K562 (cell line): ENCODE data around the gene CARD10. TPM values are rescaled to one million over a fixed set of nuclear protein-coding genes. Genes with fewer than 3 reads are reported as not detected.

Source experiments
- ATAC-seq: fragments of 200-7000 bp; cut with Tn5 transposase; 3 replicates; pipeline ENCODE4 v1.9.1; 2020; ENCODE audit warnings: moderate library complexity
- BruUV-seq: library from RNA; stranded (reverse); fragments of 400-500 nt; replicated peaks from 2 replicates; lab custom pipeline; 2021; lab: Mats Ljungman, UMichigan
- CTCF ChIA-PET: fragments of 300-600 bp; formaldehyde crosslinking; extraction: SDS; loops from one replicate; lab custom pipeline; 2021; ENCODE audit warnings: low intra/inter-chr PET ratio; lab: Yijun Ruan, JAX
- POLR2A ChIA-PET: fragments of 300-600, 350-650 bp; sonication (Branson Sonifier 250); formaldehyde crosslinking; extraction: SDS; loops from one replicate; lab custom pipeline; 2021; ENCODE audit warnings: antibody characterized with exemption, inconsistent platforms; lab: Yijun Ruan, JAX
- DNase-seq, 4 experiments: peaks; one replicate each; pipeline versions ENCODE4 v3.0.0 to v3.0.0-alpha.2; 2011 to 2018; ENCODE audit warnings: low spot score in 3 of 4, mixed read lengths in 3 of 4; ENCODE audit errors: extremely low read depth in 1 of 4
- FAIRE-seq: peaks from 2 replicates; lab custom pipeline; 2011; peaks lifted over from hg19 to GRCh38; lab: Jason Lieb, UNC
- H2AFZ ChIP-seq: 2 replicates; pipeline ENCODE4 v1.6.0; 2011; ENCODE audit warnings: low read depth, low read length, control low read depth, inconsistent platforms
- H3K27ac ChIP-seq: fragments of 200-600 bp; 3 replicates; pipeline ENCODE4 v1.8.0; 2011; ENCODE audit warnings: low read depth, mild to moderate bottlenecking, control low read depth, inconsistent platforms, low read length, moderate library complexity, mixed read lengths; ENCODE audit errors: extremely low read depth
- H3K27me3 ChIP-seq, 2 experiments: fragments of 300-600 bp in 1 of 2; 2 replicates in 1 of 2; 3 replicates in 1 of 2; pipeline versions ENCODE4 v1.6.0 to v1.8.0; 2011; ENCODE audit warnings: inconsistent platforms in 2 of 2, low read length in 2 of 2, mild to moderate bottlenecking in 1 of 2, mixed read lengths in 1 of 2, moderate library complexity in 1 of 2; ENCODE audit not compliant: control insufficient read depth in 2 of 2, insufficient read depth in 2 of 2
- H3K36me3 ChIP-seq: fragments of 300-600 bp; 3 replicates; pipeline ENCODE4 v1.8.0; 2011; ENCODE audit warnings: mild to moderate bottlenecking, low read length, inconsistent platforms; ENCODE audit not compliant: control insufficient read depth, insufficient read depth
- H3K4me1 ChIP-seq, 2 experiments: fragments of 200-600 bp in 1 of 2; replicated peaks in 1 of 2; 2 replicates in 1 of 2; 3 replicates in 1 of 2; pipeline versions ENCODE4 v1.5.1 to v1.8.0; 2011; ENCODE audit warnings: inconsistent platforms in 2 of 2, low read length in 2 of 2, mild to moderate bottlenecking in 1 of 2, mixed read lengths in 1 of 2, moderate library complexity in 1 of 2; ENCODE audit not compliant: control insufficient read depth in 2 of 2, insufficient read depth in 2 of 2
- H3K4me2 ChIP-seq: 2 replicates; pipeline ENCODE4 v1.6.1; 2011; ENCODE audit warnings: low read length, control low read depth, inconsistent platforms, mixed read lengths; ENCODE audit not compliant: insufficient read depth
- H3K4me3 ChIP-seq: fragments of 200-600 bp; sonication (generic), shearing (Covaris generic); 2 replicates; pipeline ENCODE4 v1.5.1; 2016; ENCODE audit warnings: control low read depth, inconsistent platforms
- H3K79me2 ChIP-seq: fragments of 200-600 bp; 3 replicates; pipeline ENCODE4 v1.8.0; 2011; ENCODE audit warnings: low read length, inconsistent platforms; ENCODE audit not compliant: control insufficient read depth, insufficient read depth
- H3K9ac ChIP-seq, 2 experiments: 2 replicates each; pipeline versions ENCODE4 v1.6.0 to v1.6.1; 2011; ENCODE audit warnings: low read depth in 2 of 2, low read length in 2 of 2, control low read depth in 1 of 2, inconsistent platforms in 1 of 2, mild to moderate bottlenecking in 1 of 2, mixed read lengths in 1 of 2; ENCODE audit not compliant: insufficient read depth in 1 of 2
- H3K9me1 ChIP-seq: one replicate; pipeline ENCODE4 v1.6.0; 2011; ENCODE audit warnings: inconsistent platforms, mild to moderate bottlenecking, low read length, moderate library complexity; ENCODE audit not compliant: control insufficient read depth, insufficient read depth
- H3K9me3 ChIP-seq: replicated peaks from 2 replicates; pipeline ENCODE4 v1.5.1; 2011; ENCODE audit warnings: low read depth, low read length, inconsistent platforms; ENCODE audit not compliant: control insufficient read depth, insufficient read depth
- H4K20me1 ChIP-seq: replicated peaks from 2 replicates; pipeline ENCODE4 v1.6.1; 2011; ENCODE audit warnings: low read length, inconsistent platforms, mixed read lengths; ENCODE audit not compliant: control insufficient read depth, insufficient read depth
- CLOCK ChIP-seq: fragments of 250-450 bp; sonication (Bioruptor Pico); IDR thresholded peaks from 2 replicates; pipeline ENCODE4 v1.4.0; 2020; ENCODE audit warnings: mild to moderate bottlenecking, moderate library complexity, borderline replicate concordance
- L3MBTL2 ChIP-seq: fragments of 450-650 bp; IDR thresholded peaks from 2 replicates; pipeline ENCODE4 v1.6.1; 2016; ENCODE audit warnings: mild to moderate bottlenecking, moderate library complexity
- NCOR1 ChIP-seq: fragments of 450-650 bp; IDR thresholded peaks from 2 replicates; pipeline ENCODE4 v1.6.1; 2016; ENCODE audit warnings: mild to moderate bottlenecking, moderate library complexity
- NFE2L1 ChIP-seq: fragments of 450-650 bp; IDR thresholded peaks from 2 replicates; pipeline ENCODE4 v1.6.1; 2016; ENCODE audit warnings: missing genetic modification characterization, low read depth, mild to moderate bottlenecking, missing compliant biosample characterization, moderate library complexity, borderline replicate concordance
- NFYB ChIP-seq: IDR thresholded peaks from 2 replicates; pipeline ENCODE4 v1.6.1; 2011; ENCODE audit warnings: mild to moderate bottlenecking, moderate library complexity; ENCODE audit not compliant: insufficient read length; ENCODE audit errors: extremely low read depth
- POLR2AphosphoS5 ChIP-seq: IDR thresholded peaks from 2 replicates; pipeline ENCODE4 v1.6.1; 2011; ENCODE audit warnings: mild to moderate bottlenecking, low read depth, low read length, moderate library complexity; ENCODE audit not compliant: control insufficient read depth, insufficient read depth
- SOX6 ChIP-seq: fragments of 450-650 bp; IDR thresholded peaks from 2 replicates; pipeline ENCODE4 v1.6.1; 2014; ENCODE audit warnings: mild to moderate bottlenecking
- ZBTB7A ChIP-seq: IDR thresholded peaks from 2 replicates; pipeline ENCODE4 v1.6.1; 2011; ENCODE audit warnings: low read depth, mild to moderate bottlenecking, low read length, moderate library complexity, borderline replicate concordance; ENCODE audit not compliant: control insufficient read depth
- ZNF12 ChIP-seq: sonication (generic); formaldehyde crosslinking; IDR thresholded peaks from 2 replicates; pipeline ENCODE4 v1.4.0; 2020; ENCODE audit warnings: mild to moderate bottlenecking, missing genetic modification reagents
- ZNF436 ChIP-seq: fragments of 250-450, 450-650 bp; sonication (Bioruptor Pico); formaldehyde crosslinking; IDR thresholded peaks from 2 replicates; pipeline ENCODE4 v1.7.0; 2020; ENCODE audit warnings: mild to moderate bottlenecking
- WGBS: fragments of 100-300 bp; shearing (Covaris generic); methylation state at CpG from one replicate; pipeline ENCODE4 v1.1.6; 2016; ENCODE audit warnings: low coverage, mixed read lengths; ENCODE audit not compliant: insufficient coverage; ENCODE audit errors: missing lambda C conversion rate; 5-methylcytosine and 5-hydroxymethylcytosine counted together
- in situ Hi-C: fragments of 300-500 bp; cut with MboI; formaldehyde crosslinking; loops from 4 replicates; pipeline ENCODE4 v1.15.0; 2018; ENCODE audit warnings: inconsistent platforms, mixed read lengths
- intact Hi-C: fragments of 100-400 bp; cut with micrococcal nuclease; formaldehyde crosslinking; loops from 2 replicates; pipeline ENCODE4 v1.14.2; 2022
- polyA plus RNA-seq, 8 experiments: library from polyadenylated mRNA; depleted of rRNA in 4 of 8; stranded (reverse) in 5 of 8; unstranded in 3 of 8; fragments of >200 nt; fragmentation: Nextera tagmentation in 2 of 8; fragmentation: Illumina TruSeq in 1 of 8; extraction: Ambion mirVana in 2 of 8; extraction: Trizol in 1 of 8; gene quantifications; 2 replicates each; pipeline versions ENCODE4 v1.2.1 to v1.2.3, GENCODE V29; 2011 to 2014; ENCODE audit warnings: inconsistent platforms in 1 of 8, missing spikeins in 1 of 8
- total RNA-seq, 7 experiments: library from RNA; depleted of rRNA in 6 of 7; stranded (reverse); fragments of >200 nt in 6 of 7; fragmentation: Illumina TruSeq in 2 of 7; extraction: Trizol in 2 of 7; gene quantifications; 2 replicates each; pipeline versions ENCODE4 v1.2.1 to v1.2.3, GENCODE V29; 2011 to 2021; ENCODE audit warnings: low replicate concordance in 1 of 7
- TF ChIP-seq, protein P1 (sequence below): sonication (generic); formaldehyde crosslinking; IDR thresholded peaks from 2 replicates; pipeline ENCODE4 v1.8.0; 2023; ENCODE audit warnings: mild to moderate bottlenecking, missing genetic modification reagents
- TF ChIP-seq, protein P2 (sequence below): fragments of 450-650 bp; formaldehyde crosslinking; IDR thresholded peaks from 2 replicates; pipeline ENCODE4 v1.4.0; 2020; ENCODE audit warnings: mild to moderate bottlenecking

CARD10 gene
- total and polyA plus RNA-seq, 9 of the 15 experiments (the other 6 are each of a cell fraction or from before 2014, with no cell fraction given) = 0.13 to 5.8 (median 1.6) TPM

DNA sequence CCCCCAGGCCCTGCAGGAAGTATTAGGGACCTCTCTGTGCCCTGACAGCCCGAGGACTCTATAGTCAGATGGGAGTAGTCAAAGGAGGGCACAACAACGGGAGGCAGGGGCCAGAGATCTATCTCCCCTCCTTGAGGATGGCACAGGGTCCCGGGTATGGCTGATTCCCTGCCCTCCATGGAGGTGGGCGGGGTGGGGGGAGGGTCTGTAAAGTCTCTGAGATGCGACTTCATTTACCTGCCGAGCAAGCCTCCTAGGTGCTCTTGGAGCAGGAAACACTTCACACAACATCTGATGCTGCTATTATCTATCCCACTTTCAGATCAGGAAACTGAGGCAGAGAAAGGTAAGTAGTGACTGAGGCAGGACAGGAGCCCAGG, 40.3 kb upstream of the CARD10 start:
- peak overlapping the region; percentile 83 for H3K4me3 ChIP-seq
- H4K20me1 ChIP-seq = peaks cover 13% of the 10 kb centered on the region
- peaks cover 42% of the 10 kb centered on the region for H3K79me2 ChIP-seq
- H3K4me1 ChIP-seq = peaks cover 26 to 39% of the 10 kb centered on the region in 2 experiments
- FAIRE-seq (no peak), DNase-seq (no peak), ATAC-seq (no peak)
- no TSS peak for BruUV-seq
- peaks cover 3% of the 10 kb centered on the region for H3K9me1 ChIP-seq
- WGBS = 68% methylated on average over 3 of the region's 6 CpGs
- H3K4me2 ChIP-seq = peak overlapping the region; percentile 72
- H3K9ac ChIP-seq = peak overlapping the region; percentile 67 to 92
- in situ Hi-C loops (no loop called here), intact Hi-C loops (no loop called here)
- POLR2A ChIA-PET = interaction anchor here (0.6 to 1.1 kb wide), 2 partner anchors 10 to 11 kb away, joined by 3 to 4 read pairs; no protein-coding TSS in a partner anchor
- CTCF ChIA-PET = no interaction called here
- no peaks in the 10 kb centered on the region for H3K27me3 ChIP-seq
- H3K27ac ChIP-seq = peak overlapping the region; percentile 97
- H3K36me3 ChIP-seq = peaks cover 23% of the 10 kb centered on the region; the same call in 2 of the 3 replicates
- H3K9me3 ChIP-seq = no peaks in the 10 kb centered on the region
- peak overlapping the region; percentile 72 for H2AFZ ChIP-seq
- TF ChIP-seq SOX6 (no peak), ZNF436 (CRISPR knock-in tag) (no peak), NCOR1 (no peak), NFE2L1 (no peak), ZNF12 (CRISPR knock-in tag) (no peak), ZBTB7A (no peak), NFYB (no peak), CLOCK (CRISPR knock-in tag) (no peak), POLR2AphosphoS5 (no peak), L3MBTL2 (no peak)
- TF ChIP-seq, protein P1, sequence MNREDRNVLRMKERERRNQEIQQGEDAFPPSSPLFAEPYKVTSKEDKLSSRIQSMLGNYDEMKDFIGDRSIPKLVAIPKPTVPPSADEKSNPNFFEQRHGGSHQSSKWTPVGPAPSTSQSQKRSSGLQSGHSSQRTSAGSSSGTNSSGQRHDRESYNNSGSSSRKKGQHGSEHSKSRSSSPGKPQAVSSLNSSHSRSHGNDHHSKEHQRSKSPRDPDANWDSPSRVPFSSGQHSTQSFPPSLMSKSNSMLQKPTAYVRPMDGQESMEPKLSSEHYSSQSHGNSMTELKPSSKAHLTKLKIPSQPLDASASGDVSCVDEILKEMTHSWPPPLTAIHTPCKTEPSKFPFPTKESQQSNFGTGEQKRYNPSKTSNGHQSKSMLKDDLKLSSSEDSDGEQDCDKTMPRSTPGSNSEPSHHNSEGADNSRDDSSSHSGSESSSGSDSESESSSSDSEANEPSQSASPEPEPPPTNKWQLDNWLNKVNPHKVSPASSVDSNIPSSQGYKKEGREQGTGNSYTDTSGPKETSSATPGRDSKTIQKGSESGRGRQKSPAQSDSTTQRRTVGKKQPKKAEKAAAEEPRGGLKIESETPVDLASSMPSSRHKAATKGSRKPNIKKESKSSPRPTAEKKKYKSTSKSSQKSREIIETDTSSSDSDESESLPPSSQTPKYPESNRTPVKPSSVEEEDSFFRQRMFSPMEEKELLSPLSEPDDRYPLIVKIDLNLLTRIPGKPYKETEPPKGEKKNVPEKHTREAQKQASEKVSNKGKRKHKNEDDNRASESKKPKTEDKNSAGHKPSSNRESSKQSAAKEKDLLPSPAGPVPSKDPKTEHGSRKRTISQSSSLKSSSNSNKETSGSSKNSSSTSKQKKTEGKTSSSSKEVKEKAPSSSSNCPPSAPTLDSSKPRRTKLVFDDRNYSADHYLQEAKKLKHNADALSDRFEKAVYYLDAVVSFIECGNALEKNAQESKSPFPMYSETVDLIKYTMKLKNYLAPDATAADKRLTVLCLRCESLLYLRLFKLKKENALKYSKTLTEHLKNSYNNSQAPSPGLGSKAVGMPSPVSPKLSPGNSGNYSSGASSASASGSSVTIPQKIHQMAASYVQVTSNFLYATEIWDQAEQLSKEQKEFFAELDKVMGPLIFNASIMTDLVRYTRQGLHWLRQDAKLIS = no peak
- TF ChIP-seq, protein P2, sequence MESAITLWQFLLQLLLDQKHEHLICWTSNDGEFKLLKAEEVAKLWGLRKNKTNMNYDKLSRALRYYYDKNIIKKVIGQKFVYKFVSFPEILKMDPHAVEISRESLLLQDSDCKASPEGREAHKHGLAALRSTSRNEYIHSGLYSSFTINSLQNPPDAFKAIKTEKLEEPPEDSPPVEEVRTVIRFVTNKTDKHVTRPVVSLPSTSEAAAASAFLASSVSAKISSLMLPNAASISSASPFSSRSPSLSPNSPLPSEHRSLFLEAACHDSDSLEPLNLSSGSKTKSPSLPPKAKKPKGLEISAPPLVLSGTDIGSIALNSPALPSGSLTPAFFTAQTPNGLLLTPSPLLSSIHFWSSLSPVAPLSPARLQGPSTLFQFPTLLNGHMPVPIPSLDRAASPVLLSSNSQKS = no peak
